Measurements from ENCODE around the gene DEGS2.

DEGS2 gene

DNA sequence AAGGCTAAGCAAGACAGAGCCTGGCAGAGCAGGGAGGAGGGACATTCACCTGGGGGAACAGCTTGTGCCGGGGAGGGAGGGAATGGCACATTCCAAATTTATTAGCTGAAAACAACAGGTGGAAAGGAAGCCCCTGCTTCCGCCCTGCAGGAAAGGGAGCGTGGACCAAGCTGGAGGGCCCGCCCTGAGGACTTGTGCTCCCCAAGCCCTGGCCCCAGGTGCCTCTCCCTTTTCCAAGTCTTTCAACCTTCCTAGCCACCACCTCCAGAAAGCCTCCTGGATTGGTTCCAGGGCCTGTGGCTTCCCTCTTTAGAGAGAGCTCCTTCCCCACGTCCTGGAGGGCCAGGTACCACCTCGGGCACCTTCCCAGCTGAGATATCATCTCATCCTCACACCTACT lies 2.7 kb downstream of the DEGS2 start:
- TF ChIP-seq BHLHE40 (IDR thresholded peaks at IDR 0.05; ENCODE audit: borderline replicate concordance): no peak
- no peak for TF ChIP-seq SP1 (IDR thresholded peaks at IDR 0.05)
- TF ChIP-seq FOXA1 (IDR thresholded peaks at IDR 0.05): no peak
- TF ChIP-seq ZNF384 (IDR thresholded peaks at IDR 0.05): no peak
- TF ChIP-seq ELF4 (IDR thresholded peaks at IDR 0.05): no peak
- no peak for TF ChIP-seq ARNT (IDR thresholded peaks at IDR 0.05)
- TF ChIP-seq FOXK2 (IDR thresholded peaks at IDR 0.05): no peak
- DNase-seq (ENCODE audit: extremely low spot score): no peak
- ChIA-PET POLR2A (no interaction called here), CTCF (no interaction called here)

DNA sequence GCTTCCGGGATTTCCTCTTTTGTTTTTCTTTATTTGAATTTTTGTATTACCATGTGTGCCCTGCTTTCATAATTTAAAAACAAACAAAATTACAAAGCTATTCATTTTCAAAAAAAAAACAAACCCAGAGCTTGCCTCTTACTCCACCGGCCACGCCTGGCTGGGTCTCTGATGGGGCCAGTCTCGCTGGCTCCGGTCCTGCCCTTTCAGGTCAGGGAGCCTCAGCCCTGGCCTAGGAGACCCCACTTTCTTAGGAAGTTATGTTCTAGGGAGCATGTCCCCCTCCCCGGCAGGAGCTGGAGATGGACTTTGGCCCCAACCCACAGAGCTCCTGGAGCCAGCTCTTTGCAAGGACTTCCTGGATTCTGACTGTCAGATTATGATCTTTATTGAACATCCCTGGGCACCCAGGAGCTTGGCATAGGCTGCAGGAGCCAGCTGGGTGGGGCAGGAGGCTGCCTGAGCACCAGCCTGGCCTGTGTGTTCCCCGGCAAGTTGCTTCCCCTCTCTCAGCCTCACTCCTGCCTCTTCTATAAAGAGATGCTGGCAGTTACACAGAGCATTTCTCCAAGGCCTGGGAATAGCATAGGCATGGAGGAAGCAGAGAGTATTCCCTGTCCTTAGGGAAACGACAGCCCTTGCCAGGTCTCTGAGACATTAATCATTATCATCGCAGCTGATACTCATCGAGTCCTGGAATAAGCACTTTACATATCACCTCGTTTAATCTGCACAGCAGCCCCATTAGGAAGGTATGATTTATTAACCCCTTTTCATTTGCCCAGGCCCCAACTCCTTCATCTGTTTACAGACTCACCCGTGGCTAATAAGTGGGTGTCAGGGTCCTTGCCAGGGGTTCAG lies 3.5 kb downstream of the DEGS2 start:
- no peak for DNase-seq (ENCODE audit: extremely low spot score)

DNA sequence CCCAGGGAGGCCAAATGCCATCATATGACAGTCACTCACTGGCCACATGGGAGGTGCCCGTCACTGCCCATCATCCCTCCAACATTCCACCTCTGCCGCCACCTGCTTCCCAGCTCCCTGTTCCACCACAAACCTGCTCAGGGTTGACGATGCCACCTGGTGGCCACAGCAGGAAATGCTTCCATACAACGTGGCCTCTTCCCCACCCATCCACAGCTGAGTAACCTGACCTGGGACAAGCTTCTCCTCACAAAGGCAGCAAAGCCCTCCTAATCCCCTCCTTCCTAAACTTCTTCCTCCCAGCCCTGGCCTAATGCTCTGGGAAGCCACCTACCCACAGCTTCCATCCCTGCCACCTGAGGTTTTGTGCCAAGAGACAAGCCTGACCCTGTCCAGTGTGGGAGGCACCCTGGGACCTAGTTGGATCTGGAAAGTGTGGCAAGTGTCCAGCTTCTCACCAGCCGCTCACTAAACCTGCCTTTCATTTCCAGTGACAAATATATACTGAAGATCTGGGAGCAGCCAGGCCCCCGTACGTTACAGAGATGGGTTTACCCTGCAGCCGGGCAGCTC lies 4.3 kb downstream of the DEGS2 start:
- DNase-seq (ENCODE audit: extremely low spot score): peak; percentile 73
- CTCF ChIA-PET: interaction anchor here (0.6 to 1.3 kb wide), 4 partner anchors 13 to 921 kb away, joined by 3 to 8 read pairs (median 5); no protein-coding TSS in a partner anchor
- TF ChIP-seq FOXA1 (IDR thresholded peaks at IDR 0.05) (no peak), SP1 (IDR thresholded peaks at IDR 0.05) (no peak), SUZ12 (IDR thresholded peaks at IDR 0.05) (no peak), FOXK2 (IDR thresholded peaks at IDR 0.05) (no peak), L3MBTL2 (conservative IDR thresholded peaks at IDR 0.05) (0 out of 2 replicates have a peak, but pooled peaks have one; percentile 24), TARDBP (IDR thresholded peaks at IDR 0.05) (no peak), ZNF384 (IDR thresholded peaks at IDR 0.05) (no peak), HDGF (IDR thresholded peaks at IDR 0.05; ENCODE audit: borderline replicate concordance) (no peak), ELF4 (IDR thresholded peaks at IDR 0.05) (no peak)
- TF ChIP-seq, protein P1, sequence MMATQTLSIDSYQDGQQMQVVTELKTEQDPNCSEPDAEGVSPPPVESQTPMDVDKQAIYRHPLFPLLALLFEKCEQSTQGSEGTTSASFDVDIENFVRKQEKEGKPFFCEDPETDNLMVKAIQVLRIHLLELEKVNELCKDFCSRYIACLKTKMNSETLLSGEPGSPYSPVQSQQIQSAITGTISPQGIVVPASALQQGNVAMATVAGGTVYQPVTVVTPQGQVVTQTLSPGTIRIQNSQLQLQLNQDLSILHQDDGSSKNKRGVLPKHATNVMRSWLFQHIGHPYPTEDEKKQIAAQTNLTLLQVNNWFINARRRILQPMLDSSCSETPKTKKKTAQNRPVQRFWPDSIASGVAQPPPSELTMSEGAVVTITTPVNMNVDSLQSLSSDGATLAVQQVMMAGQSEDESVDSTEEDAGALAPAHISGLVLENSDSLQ (IDR thresholded peaks at IDR 0.05): peak; percentile 36; the same call in 1 of the 2 replicates
- POLR2A ChIA-PET: no interaction called here

More for the DNA sequence above, 3.5 kb downstream of the DEGS2 start:
- no peak for TF ChIP-seq FOXK2 (IDR thresholded peaks at IDR 0.05)
- TF ChIP-seq SP1 (IDR thresholded peaks at IDR 0.05): no peak
- no peak for TF ChIP-seq CTBP1 (IDR thresholded peaks at IDR 0.05; ENCODE audit: borderline replicate concordance)
- TF ChIP-seq SUZ12 (IDR thresholded peaks at IDR 0.05): no peak
- TF ChIP-seq ZNF384 (IDR thresholded peaks at IDR 0.05): no peak
- TF ChIP-seq ARNT (IDR thresholded peaks at IDR 0.05): no peak
- TF ChIP-seq, protein P1 (IDR thresholded peaks at IDR 0.05): no peak
- no peak for TF ChIP-seq LEF1 (IDR thresholded peaks at IDR 0.05; ENCODE audit: borderline replicate concordance)
- TF ChIP-seq BHLHE40 (IDR thresholded peaks at IDR 0.05; ENCODE audit: borderline replicate concordance): no peak
- no peak for TF ChIP-seq FOXA1 (IDR thresholded peaks at IDR 0.05)
- no peak for TF ChIP-seq L3MBTL2 (conservative IDR thresholded peaks at IDR 0.05)
- no peak for TF ChIP-seq ELF4 (IDR thresholded peaks at IDR 0.05)
- no peak for TF ChIP-seq TARDBP (IDR thresholded peaks at IDR 0.05)
- CTCF ChIA-PET: interaction anchor here (0.5 to 1.3 kb wide), 5 partner anchors 14 to 173 kb away, joined by 3 to 8 read pairs (median 3); partner anchors contain the start of gene EVL
- POLR2A ChIA-PET: no interaction called here

DNA sequence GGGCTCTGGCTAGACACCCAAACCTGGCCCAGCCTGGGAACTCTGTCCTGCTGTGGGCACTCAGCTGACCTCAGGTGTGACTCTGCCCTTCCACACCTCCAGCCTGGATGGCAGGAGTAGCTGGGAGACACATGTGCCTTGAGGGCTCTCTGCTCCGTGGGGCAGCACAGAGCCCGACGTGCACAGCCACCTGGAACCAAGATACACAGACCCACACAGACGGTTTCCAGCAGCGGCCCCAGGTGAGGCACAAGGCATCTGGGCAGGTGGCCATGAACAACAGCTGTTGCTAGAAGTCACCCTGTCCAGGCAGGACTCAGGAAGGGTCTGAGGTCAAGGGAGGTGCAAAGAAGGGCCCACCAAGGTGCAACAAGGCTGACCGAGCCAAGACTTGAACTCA lies 5.9 kb downstream of the DEGS2 start:
- TF ChIP-seq HDGF (IDR thresholded peaks at IDR 0.05; ENCODE audit: borderline replicate concordance) (no peak), ZNF384 (IDR thresholded peaks at IDR 0.05) (no peak), FOXK2 (IDR thresholded peaks at IDR 0.05) (no peak), CTBP1 (IDR thresholded peaks at IDR 0.05; ENCODE audit: borderline replicate concordance) (no peak), FOXM1 (IDR thresholded peaks at IDR 0.05; ENCODE audit: borderline replicate concordance) (no peak), ELF4 (IDR thresholded peaks at IDR 0.05) (no peak), SUZ12 (IDR thresholded peaks at IDR 0.05) (no peak), SP1 (IDR thresholded peaks at IDR 0.05) (no peak), NFRKB (IDR thresholded peaks at IDR 0.05) (no peak), LEF1 (IDR thresholded peaks at IDR 0.05; ENCODE audit: borderline replicate concordance) (no peak), BHLHE40 (IDR thresholded peaks at IDR 0.05; ENCODE audit: borderline replicate concordance) (no peak)
- CTCF ChIA-PET: interaction anchor here (0.7 kb wide), 1 partner anchor 169 kb away, joined by 3 read pairs; no protein-coding TSS in a partner anchor
- POLR2A ChIA-PET: no interaction called here
- no peak for DNase-seq (ENCODE audit: extremely low spot score)

DNA sequence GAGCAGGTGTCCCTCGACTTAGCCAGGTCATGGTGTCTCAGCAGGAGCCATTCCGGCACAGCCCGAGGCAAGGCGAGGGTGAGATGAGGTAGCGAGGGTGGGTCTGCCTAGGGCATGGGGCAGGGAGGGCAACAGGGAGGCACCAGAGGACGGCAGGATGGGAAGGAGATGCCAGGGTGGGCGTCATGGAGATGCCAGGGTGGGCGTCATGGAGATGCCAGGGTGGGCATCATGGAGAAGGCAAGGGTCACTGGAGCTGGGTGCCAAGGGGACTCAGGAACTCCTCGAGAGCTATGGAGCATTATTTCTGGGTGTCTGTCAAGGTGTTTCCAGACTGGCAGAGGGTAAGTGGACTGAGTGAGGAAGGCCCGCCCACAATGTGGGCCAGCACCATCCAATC lies 7.4 kb downstream of the DEGS2 start:
- no peak for DNase-seq (ENCODE audit: extremely low spot score)
- POLR2A ChIA-PET: no interaction called here
- TF ChIP-seq BHLHE40 (IDR thresholded peaks at IDR 0.05; ENCODE audit: borderline replicate concordance): no peak
- no peak for TF ChIP-seq L3MBTL2 (conservative IDR thresholded peaks at IDR 0.05)
- no peak for TF ChIP-seq NFRKB (IDR thresholded peaks at IDR 0.05)
- TF ChIP-seq FOXA1 (IDR thresholded peaks at IDR 0.05): no peak
- no peak for TF ChIP-seq FOXK2 (IDR thresholded peaks at IDR 0.05)
- TF ChIP-seq HDGF (IDR thresholded peaks at IDR 0.05; ENCODE audit: borderline replicate concordance): no peak
- TF ChIP-seq ARNT (IDR thresholded peaks at IDR 0.05): no peak
- no peak for TF ChIP-seq SUZ12 (IDR thresholded peaks at IDR 0.05)
- CTCF ChIA-PET: no interaction called here

DNA sequence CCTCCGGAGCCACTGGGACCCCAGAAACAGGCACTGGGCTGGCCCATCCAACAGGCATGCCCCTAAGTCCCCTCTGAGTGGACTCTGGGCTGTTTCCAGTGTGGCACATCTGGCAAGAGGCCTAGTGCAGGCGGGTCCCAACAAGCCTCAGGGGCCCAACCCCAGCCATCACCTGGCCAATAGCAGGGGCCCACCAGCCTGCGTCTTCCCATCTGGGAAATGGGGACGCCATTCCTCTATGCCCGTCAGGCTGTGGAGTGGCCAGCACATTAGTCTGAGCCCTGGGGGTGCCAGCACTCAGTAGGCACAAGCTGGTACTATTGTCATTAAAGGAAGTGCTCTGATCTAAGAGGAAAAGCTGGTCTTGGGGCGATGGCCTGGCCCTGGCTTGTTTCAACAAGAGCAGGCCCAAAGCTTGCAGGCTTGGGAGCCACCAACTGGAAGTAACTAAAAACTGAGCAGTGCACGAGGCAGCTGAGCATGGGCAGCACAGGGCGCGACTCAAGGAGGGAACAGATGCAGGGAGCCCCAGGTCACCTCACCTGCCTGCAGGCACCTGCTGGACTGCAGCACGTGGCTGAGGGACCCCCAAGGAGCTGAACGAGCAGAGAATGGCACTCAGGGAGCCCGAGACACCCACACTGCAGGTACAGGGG lies 8.4 kb downstream of the DEGS2 start:
- POLR2A ChIA-PET: no interaction called here
- TF ChIP-seq HDGF (IDR thresholded peaks at IDR 0.05; ENCODE audit: borderline replicate concordance) (no peak), NFRKB (IDR thresholded peaks at IDR 0.05) (no peak), SP1 (IDR thresholded peaks at IDR 0.05) (no peak), ARNT (IDR thresholded peaks at IDR 0.05) (no peak), BHLHE40 (IDR thresholded peaks at IDR 0.05; ENCODE audit: borderline replicate concordance) (no peak), CTBP1 (IDR thresholded peaks at IDR 0.05; ENCODE audit: borderline replicate concordance) (no peak), ELF4 (IDR thresholded peaks at IDR 0.05) (no peak), LEF1 (IDR thresholded peaks at IDR 0.05; ENCODE audit: borderline replicate concordance) (no peak), FOXA1 (IDR thresholded peaks at IDR 0.05) (no peak), ZNF384 (IDR thresholded peaks at IDR 0.05) (no peak), TARDBP (IDR thresholded peaks at IDR 0.05) (no peak), FOXK2 (IDR thresholded peaks at IDR 0.05) (no peak)
- TF ChIP-seq, protein P1 (IDR thresholded peaks at IDR 0.05): no peak
- DNase-seq (ENCODE audit: extremely low spot score): no peak
- CTCF ChIA-PET: no interaction called here

Data from HEK293T (cell line).